DOHH2 (cell line): ENCODE results near the gene NHLRC2.

ENCODE experiments used
- CTCF ChIP-seq: fragments of 200-600 bp; sonication (generic); IDR thresholded peaks from one replicate; pipeline ENCODE4 v1.5.1; 2014; ENCODE audit warnings: antibody characterized with exemption, mild to moderate bottlenecking, low read depth, low read length; ENCODE audit not compliant: poor library complexity, severe bottlenecking
- EZH2phosphoT487 ChIP-seq: fragments of 200-600 bp; sonication (generic); IDR thresholded peaks from 2 replicates; pipeline ENCODE4 v1.6.1; 2017; ENCODE audit warnings: borderline replicate concordance, mild to moderate bottlenecking, antibody characterized with exemption, low read length, moderate library complexity, mixed read lengths

GRCh38 chr10:113849140-113849803 lies 5.2 kb upstream of the NHLRC2 start:
- no peak for TF ChIP-seq CTCF
- TF ChIP-seq EZH2phosphoT487, result no peak
